ENCODE measurements around the gene HAPLN2.
"Not testable (repeated sequence)": the region's sequence is repeated elsewhere in the genome, so short reads cannot be mapped to it uniquely, and the experiment has no call there.

HAPLN2 gene

DNA sequence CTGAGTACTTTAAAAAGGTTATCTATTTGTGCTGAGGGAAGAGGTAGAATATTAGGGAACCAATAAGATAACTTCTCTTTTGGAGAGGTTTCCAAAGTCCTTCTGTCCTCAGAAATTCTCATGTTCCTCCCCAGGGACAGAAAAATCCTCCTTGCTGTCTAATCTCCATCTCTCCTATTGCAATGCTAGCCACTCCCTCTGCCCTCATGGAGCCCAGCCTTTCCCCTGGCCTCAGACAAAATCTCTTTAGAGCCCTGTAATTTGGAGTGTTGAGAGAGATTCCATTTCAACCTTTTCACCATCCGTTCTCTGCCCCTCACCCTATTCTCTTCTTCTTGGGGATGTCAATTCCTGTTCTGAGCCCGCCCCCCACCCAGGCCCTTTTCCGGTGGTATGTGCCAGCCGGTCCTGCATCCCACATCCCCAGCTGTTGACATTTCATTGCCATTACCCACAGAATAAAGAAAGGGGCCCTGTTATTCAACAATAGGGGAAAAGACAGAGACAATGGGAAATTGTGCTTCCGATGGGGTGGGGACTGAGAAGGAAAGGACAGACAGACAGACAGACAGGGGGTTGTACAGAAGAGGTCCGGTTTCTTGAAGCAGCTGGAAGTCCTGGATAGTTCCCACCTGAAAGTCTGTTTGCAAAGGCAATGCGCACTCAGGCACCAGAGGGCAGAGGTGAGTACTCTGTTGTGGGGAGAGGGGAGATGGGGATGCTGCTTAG, at the start of gene HAPLN2:
Gene HAPLN2, plus strand, starts transcription at position 563 of the 729 bp plus-strand sequence. CDS start 4,076 bp downstream, outside the sequence.
- peak in 1 of 2 experiments; percentile 29 for DNase-seq

DNA sequence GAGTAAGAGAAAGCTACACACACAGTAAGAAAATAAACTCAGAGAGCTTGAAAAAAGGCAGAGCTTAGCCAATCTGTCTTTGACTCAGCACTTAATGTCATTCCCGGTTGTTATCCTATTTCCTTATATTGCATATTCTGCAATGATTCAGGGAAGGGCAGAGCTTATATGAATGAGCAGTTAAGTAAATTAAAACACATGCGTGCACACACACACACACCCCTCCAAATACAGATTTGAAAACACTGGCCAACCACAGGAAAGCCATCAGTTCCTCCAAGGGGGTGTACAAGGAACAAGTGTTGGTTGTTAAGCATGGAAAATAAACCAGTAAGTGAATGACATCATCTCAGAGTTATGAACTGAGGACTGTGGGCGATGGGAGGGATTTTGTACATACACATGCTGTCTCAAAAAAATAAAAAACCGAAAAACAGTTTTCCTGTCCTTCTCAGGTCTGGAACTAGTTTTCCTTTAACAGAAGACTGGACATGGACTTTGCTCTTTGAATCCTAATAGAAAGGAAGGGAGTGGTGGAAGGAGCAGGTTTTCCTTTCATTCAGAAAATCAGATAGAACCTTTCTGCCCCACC, 47.9 kb upstream of the HAPLN2 start:
- peak in 1 of 2 experiments; percentile 11 for DNase-seq

DNA sequence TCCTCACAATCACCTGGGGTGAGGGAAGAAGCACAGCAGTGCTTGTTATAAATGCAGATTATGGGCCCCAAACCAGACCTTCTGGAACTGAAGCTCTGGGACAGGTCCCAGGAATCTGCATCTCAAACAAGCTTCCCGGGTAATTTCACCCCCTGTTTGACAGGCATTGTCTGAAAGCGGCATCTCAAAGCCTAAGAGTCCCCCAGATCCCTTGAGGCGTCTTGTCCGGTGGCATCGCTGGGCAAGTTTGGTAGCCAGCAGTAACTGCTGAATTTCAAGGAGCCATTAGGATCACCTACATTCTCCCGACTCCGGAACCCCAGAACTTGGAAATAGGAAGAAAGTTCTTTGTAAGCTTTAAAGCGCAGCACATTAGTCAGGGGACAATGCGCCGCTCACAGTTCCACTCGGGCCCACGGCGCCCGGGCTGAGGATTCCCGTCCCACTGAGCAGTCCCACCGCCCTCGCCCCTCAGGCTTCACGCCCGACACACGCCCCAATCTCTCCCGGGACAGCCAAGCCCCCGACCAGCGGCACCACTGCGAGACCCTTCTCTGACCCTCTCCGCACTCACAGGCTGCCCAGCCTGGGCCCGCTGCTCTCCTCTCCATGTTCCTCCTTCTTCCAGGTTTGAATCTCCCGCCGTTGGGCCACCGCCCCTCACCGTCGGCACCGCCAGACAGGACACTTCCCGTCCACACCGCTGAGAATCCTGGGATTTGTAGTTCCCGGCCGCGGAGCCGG, 47.1 kb upstream of the HAPLN2 start, which contains the start of gene IQGAP3:
Gene IQGAP3, minus strand, starts transcription at position 647 of the 744 bp plus-strand sequence. Its CDS starts 36 bp downstream, at position 611.
- peak; percentile 76 to 81 for DNase-seq

DNA sequence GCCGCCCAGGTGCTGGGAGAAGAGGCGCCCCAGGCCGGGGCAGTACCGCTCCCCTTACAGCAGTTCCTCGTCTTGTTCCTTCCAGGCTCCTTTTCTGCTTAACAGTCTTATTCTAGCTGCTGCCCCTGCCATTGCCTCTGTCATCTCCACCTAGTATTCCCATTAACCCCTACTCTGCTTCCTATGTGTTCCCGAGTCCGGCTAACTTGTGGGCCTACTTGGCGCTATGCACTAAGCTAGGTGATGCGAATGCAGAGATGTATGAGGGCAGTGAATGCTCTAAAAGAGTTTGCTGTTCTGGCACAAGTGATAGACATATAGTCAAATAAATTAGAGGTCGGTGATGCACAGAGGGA, 46.6 kb upstream of the HAPLN2 start:
- no peak for DNase-seq

DNA sequence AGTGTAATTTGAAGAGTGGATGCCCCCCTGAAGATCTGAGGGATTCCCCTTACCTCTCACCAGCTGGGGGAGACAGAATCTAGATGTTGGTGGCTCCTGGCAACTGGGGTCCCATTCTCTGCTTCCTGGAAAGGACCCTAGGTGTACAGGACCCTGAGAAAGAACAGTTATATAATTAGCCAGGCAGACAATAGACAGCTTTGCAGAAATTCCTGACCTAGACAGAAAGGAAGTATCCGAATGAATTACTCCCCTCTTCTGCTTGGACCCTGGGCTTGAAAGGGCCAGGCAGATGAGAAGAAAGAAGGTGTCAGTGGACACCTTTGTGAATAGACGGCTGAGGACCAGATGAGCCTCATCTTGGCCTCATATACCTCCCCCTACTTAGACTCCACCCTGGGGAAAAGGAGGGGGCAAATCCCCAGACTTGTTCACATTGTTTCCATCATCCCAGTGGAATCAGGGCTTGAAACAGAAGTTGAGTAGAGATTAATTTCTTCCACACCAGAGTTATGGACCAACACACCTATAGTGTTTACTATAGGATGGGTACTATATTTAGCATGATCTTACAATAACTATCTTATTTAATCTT, 45.1 kb upstream of the HAPLN2 start:
- DNase-seq, result no peak

DNA sequence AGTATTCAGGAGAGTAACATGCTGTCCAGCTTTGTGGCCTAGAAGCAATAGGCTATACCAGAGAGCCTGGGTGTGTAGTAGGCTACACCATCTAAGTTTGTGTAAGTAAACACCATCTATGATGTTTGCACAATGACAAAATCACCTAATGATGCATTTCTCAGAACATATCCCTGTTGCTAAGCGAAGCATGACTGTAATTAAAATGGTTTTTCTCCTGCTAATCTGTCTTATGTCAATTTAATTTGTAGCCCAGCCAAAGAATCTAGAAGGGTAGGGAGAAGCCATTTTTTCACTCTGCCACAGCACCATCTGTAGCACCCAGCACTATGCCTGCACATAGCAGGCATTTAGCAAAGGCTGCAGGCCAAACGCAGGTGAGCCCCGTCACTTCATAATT, 41.7 kb upstream of the HAPLN2 start:
- DNase-seq, result no peak

DNA sequence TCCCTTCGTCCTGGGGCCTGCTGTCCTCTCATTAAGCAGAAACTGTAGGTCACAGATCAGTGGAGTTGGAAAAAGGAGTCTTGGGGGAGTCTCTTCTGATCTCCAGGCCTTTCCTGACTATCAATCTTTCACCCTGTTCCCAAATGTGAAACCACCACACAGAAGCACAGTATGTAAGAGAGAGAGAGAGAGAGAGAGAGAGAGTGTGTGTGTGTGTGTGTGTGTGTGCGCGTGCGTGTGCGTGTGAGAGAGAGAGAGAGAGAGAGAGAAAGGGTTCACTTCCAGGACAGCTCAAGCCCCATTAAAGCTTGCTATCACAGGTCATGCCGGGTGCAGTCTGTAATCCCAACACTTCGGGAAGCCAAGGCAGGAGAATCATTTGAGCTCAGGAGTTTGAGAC, 41.2 kb upstream of the HAPLN2 start:
- no peak for DNase-seq

DNA sequence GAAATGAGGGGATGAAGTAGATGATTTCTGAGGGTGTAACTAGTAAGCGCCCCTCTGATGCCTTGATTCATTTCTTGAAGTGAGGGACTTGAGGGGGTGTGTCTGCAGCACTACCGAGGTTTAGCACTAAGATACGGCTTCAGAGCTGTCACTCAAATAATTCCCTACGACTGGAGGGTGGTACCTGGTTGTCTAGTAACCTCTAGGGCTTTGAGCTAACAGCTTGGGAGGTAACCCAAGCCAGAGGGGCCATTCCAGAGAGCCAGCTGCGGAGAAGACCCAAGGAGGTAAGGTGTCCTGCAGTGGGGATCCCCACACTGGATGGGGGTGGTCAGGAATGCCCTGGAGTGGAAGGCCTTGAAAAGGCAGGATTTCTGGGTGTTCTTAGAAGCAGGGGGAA, 39.7 kb upstream of the HAPLN2 start, which contains the start of gene TTC24:
Gene TTC24, plus strand, starts transcription at position 252 of the 400 bp plus-strand sequence. CDS start 1,642 bp downstream, outside the sequence.
- DNase-seq, result no peak

DNA sequence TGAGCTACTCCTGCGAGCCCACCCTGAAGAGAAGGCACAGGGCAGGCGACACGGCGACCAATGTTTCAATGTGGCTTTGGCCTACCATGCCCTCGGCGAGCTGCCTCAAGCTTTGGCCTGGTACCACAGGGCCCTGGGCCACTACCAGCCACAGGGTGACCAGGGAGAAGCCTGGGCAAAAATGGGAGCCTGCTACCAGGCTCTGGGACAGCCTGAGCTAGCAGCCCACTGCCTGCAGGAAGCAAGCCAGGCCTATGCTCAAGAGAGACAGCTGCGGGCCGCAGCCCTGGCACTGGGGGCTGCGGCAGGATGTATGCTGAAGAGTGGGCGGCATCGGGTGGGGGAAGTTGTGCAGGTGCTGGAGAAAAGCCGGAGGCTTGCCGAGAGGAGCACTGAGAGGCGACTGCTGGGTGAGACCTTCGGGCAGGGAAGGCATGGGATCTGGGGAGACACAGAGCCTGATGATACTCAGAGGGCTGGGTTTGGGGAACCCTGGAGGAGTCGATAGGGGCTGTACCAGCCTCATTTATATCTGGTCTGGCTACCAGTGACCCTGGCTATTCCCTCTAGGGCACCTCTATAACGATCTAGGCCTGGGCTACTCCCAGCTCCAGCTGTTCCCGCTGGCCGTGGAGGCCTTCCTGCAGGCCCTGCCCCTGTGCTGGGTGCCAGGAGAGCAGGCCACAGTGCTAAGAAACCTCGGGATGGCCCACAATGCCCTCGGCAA, 37.4 kb upstream of the HAPLN2 start:
- DNase-seq, result peak; percentile 26 to 31

DNA sequence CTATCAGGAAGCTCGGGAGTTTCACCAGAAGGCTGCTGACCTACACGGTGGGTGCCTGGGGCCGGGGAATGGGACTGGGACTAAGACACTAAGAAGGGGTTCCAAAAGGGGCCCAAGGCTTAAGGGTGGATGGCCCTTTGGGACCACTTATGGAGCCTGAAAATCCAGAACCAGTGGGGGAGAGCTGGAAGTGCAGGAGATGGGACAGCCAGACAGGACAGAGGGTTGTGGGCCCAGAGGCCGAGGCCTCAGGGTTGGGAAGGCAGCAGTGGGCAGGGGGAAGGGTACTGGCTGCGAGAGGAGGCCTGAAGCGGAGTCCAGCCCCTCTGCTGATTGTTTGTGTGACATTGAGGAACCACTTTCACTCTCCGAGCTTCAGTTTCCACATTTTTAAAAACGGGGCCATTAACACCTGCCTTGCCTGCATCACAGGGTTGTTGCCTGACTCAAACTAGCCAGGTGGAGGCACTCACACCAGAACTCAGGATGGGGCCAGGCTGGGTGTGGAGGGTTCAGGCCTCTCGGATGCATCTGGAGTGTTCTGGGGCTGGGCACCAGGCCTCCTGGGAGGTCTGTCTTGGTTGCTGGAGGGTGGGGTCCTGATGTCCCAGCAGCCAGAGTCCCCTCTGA, 36.7 kb upstream of the HAPLN2 start:
- peak; percentile 15 to 29 for DNase-seq

DNA sequence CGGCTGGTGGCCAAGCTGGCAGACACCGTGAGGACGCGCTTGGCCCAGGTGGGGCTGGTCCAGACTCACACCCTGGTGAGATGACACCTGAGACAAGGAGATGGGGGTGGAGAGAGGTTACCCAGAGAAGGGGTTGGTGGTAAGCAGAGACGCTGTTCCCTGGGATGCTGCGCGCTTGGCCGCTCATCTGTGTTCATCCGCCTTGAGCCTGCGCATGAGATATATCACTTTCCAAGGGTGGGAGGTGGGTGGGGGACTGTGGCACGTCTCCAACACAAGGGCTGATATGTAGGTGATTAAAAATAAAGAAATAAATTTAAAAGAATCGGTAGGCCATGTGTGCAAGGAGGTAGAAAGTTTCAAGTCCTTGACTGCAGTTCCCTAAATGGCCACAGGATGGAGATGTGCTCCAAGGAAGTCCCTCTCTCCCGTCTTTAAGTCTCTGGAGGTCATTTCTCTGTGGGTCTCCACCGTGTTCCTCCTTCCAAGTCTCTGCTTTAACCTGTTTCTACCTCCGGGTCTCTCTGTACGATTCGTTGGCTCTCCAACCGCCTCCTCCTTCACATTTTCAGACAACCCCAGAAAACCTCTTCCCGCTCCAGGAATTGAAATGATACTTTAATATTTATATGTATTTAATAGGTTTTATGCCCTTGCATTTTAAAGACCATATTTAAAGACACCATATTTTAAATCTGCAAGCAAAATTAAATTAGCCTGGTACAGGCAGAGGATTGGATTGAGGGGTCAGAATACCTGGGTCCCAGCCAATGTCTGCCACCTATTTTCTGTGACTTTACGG, 35.2 kb upstream of the HAPLN2 start:
- peak; percentile 79 to 86 for DNase-seq

DNA sequence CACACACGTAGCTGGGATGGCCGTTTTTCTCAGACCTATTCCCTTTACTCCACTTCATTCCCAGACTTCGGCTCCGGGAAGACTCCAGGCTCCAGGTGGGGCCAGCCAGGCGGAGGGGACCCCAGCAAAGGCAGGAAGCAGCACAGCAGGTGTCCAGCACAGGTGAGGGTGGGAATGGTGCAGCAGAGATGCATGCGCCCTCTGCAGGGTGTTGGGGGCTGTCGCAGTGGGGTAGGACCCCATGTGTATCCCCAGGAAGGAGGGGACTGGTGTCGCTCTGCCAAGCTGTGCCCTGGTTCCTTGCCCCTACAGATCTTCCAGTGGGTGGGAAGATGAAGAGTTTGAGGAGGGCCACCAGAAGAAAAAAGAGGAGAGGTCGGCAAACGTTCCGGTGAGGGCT, 34.4 kb upstream of the HAPLN2 start:
- peak in 1 of 2 experiments; percentile 14 for DNase-seq

DNA sequence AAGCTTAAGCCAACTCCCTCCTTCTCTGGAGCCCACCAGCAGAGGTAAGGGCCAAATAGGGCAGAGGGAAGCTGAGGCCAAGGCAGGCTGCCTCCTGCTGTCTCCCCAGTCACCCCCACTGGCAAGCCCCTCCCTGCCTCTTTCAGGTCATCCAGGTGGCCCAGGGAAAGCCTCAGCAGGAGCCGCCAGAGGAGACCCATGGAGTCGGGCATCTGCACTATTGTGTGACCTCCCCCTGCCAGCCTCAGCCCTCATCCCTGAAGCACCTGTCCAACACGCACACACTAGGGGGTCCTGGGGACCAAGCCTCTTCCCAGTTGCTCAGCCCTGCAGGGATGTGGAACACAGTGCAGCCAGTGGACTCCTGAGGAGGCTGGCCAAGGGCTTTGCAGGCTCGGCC, 32.9 kb upstream of the HAPLN2 start:
- DNase-seq, result no peak

DNA sequence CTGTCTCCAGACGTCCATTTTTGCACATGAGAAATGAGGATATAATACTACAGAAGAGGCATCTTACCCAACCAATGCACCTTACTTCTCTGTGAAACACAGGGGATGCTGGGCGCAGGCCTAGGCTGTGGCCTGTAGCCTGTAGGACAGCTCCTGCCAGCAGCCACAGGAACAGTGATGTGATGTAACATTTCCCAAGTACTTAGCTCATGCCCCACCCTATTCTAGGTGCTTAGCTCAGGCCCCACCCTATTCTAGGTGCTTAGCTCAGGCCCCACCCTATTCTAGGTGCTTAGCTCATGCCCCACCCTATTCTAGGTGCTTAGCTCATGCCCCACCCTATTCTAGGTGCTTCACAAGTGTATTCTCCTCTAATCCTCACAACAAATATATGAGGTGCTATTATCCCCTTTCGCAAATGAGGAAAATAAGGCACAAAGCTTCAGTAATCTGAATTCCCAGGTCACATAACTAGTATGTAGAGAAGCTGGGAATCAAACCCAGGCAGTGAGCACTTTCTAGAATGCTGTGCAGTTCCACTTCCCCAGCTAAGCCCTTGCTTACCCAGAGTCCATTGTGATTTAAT, 32.2 kb upstream of the HAPLN2 start:
- no peak for DNase-seq

DNA sequence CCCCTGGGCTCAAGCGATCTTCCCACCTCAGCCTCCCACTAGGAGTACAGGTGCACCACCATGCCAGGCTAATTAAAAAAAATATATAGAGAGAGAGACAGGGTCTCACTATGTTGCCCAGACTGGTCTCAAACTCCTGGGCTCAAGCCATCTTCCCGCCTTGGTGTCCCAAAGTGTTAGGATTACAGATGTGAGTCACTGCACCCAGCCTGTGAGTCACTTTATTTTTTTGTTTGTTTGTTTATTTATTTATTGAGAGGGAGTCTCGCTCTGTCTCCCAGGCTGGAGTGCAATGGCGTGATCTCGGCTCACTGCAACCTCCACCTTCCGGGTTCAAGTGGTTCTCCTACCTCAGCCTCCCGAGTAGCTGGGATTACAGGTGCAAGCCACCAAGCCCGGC, 31.3 kb upstream of the HAPLN2 start:
- not testable (repeated sequence) for DNase-seq

DNA sequence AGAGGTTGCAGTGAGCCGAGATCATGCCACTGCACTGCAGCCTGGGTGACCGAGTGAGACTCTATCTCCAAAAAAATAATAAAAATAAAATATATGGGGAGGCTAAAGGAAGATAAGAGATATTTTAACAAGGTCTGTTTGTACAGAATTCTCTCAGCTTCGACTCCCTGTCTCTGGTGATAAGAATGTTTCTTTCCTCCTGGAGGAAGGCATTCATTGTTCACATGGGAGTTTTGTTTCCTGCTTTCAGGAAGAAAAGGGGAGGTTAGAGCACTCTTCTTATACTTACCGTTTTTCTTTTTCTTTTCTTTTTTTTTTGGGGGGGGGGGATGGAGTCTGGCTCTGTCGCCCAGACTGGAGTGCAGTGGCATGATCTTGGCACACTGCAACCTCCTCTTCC, 29.7 kb upstream of the HAPLN2 start:
- no peak for DNase-seq

DNA sequence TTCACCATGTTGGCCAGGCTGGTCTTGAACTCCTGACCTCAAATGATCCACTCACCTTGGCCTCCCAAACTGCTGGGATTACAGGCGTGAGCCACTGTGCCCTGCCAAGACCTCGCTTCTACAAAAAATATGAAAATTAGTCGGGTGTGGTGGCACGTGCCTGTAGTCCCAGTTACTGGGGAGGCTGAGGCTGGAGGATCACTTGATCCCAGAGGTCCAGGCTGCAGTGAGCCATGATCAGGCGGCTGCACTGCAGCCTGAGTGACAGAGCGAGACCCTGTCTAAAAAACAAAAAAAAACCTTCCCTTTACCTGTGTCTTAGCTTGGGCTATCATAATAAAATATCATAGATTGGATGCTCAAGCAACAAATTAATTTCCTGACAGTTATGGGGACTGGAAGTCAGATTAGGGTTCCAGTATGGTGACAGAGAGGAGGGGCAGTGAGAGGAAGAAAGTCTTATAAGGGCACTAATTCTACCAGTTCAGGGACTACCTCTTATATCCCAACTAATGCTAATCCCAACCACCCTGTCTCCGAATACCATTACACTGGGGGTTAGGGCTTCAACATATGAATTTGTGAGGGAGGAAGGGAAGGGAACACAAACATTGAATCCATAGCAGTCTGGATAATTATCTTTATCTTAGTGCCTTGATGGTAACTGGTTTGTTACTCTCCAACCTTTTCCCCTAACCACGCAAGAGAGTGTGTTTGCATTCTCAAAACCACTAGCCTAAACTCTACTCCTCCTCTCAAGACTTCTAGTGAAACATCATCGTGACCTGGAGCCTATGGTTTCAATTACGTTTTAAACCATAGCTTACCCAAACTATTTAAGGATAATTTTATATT, 28.7 kb upstream of the HAPLN2 start:
- DNase-seq, result no peak

DNA sequence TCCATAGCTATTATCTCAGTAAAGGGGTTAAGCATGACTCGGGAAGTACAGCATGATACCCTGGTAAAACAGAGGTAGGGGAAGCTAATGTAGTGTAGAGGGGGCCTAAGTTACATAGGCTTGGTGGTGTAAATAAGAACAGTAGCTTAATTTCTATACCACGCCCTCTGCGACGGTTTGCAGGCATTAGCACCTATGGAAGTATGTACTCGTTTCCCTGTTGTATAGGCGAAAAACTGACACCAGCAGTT, 28.1 kb upstream of the HAPLN2 start:
- no peak for DNase-seq

DNA sequence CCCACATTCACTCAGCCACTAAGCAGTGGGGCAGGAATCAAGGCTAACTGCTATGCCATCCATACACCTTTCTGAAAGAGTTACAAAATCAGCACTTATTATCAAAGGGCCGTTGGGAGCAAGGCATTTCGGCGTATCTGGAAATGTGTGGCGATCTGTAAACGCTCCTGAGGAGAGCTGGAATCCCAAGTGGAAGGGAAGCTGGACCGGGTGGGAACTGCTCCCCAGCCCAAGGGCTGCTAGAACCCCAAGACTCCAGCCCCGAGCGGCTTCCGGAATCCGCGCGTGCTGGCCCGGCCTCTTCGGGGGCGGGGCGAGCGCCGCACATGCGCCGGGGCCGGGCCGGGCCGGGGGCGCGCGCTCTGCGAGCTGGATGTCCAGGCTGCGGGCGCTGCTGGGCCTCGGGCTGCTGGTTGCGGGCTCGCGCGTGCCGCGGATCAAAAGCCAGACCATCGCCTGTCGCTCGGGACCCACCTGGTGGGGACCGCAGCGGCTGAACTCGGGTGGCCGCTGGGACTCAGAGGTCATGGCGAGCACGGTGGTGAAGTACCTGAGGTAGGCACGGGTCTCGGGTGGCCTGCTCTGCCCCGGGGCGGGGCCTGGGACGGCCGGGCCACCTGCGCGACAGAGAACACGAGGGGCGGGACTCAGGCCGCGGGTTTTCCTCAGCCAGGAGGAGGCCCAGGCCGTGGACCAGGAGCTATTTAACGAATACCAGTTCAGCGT, 27.6 kb upstream of the HAPLN2 start, which contains the start of gene NAXE:
Gene NAXE, plus strand, starts transcription at position 345 of the 726 bp plus-strand sequence. Its CDS starts 29 bp downstream, at position 374.
- peak; percentile 73 to 75 for DNase-seq

Measured in activated CD4-positive, alpha-beta T cell treated with anti-CD3 and anti-CD28 coated beads, Interleukin-2, amount 50 U/mL, for 48 hours (primary cell).